Endothelial cell (in vitro differentiated cells): ENCODE results near the gene CAPN12. TPM values are rescaled to one million over a fixed set of nuclear protein-coding genes. Genes with fewer than 3 reads are reported as not detected.
A peak's percentile ranks its signal among the peaks of the same experiment; 100 is the strongest.

Experiments
- DNase-seq: peaks from one replicate; pipeline ENCODE4 v3.0.0; 2021; ENCODE audit warnings: low spot score
- H3K27ac Mint-ChIP-seq: one replicate; pipeline ENCODE4 v1.8.0; 2021; ENCODE audit warnings: mixed read lengths, inconsistent platforms; ENCODE audit not compliant: unreplicated experiment
- H3K27me3 Mint-ChIP-seq: one replicate; pipeline ENCODE4 v1.8.0; 2021; ENCODE audit warnings: mild to moderate bottlenecking, moderate library complexity, mixed read lengths, inconsistent platforms; ENCODE audit not compliant: unreplicated experiment
- H3K36me3 Mint-ChIP-seq: one replicate; pipeline ENCODE4 v1.8.0; 2021; ENCODE audit warnings: mild to moderate bottlenecking, low read depth, mixed read lengths, inconsistent platforms; ENCODE audit not compliant: unreplicated experiment
- H3K4me1 Mint-ChIP-seq: one replicate; pipeline ENCODE4 v1.8.0; 2021; ENCODE audit warnings: mild to moderate bottlenecking, mixed read lengths, inconsistent platforms; ENCODE audit not compliant: unreplicated experiment
- H3K4me3 Mint-ChIP-seq: one replicate; pipeline ENCODE4 v1.8.0; 2021; ENCODE audit warnings: mild to moderate bottlenecking, mixed read lengths, inconsistent platforms; ENCODE audit not compliant: unreplicated experiment
- H3K9me3 Mint-ChIP-seq: one replicate; pipeline ENCODE4 v1.8.0; 2021; ENCODE audit warnings: mixed read lengths, inconsistent platforms; ENCODE audit not compliant: unreplicated experiment
- CTCF ChIP-seq: fragments of 200-600 bp; sonication (generic); IDR thresholded peaks from one replicate; pipeline ENCODE4 v1.5.0; 2021; ENCODE audit warnings: antibody characterized with exemption; ENCODE audit not compliant: unreplicated experiment
- total RNA-seq: library from RNA; stranded (reverse); fragmentation: NEBNext Ultra II Directional; extraction: Animal tissue kit (Norgen Biotek cat#: 25700); gene quantifications from one replicate; pipeline ENCODE4 v1.2.1, GENCODE V29; 2021; ENCODE audit not compliant: unreplicated experiment

Gene CAPN12
- total RNA-seq, 1 donor from 2014 or later: 2.9 TPM

- TF ChIP-seq CTCF: no peak
- Mint-ChIP-seq H3K36me3 (peaks cover 40% of the 10 kb centered on the region), H3K4me3 (peak overlapping the region; percentile 69), H3K27me3 (peaks cover 32% of the 10 kb centered on the region), H3K4me1 (peaks cover 3% of the 10 kb centered on the region), H3K9me3 (no peaks in the 10 kb centered on the region), H3K27ac (no peak overlapping the region)
- no peak for DNase-seq
Observed at GRCh38 chr19:38713865-38714264, 30.4 kb downstream of the CAPN12 start.

- no peaks in the 10 kb centered on the region for H3K9me3 Mint-ChIP-seq
- H3K27ac Mint-ChIP-seq: no peak overlapping the region
- no peak for TF ChIP-seq CTCF
- H3K4me3 Mint-ChIP-seq: no peak overlapping the region
- H3K27me3 Mint-ChIP-seq: peaks cover 34% of the 10 kb centered on the region
- peaks cover 44% of the 10 kb centered on the region for H3K36me3 Mint-ChIP-seq
- no peak for DNase-seq
- peaks cover 7% of the 10 kb centered on the region for H3K4me1 Mint-ChIP-seq
Observed at GRCh38 chr19:38713227-38713649, 31.0 kb downstream of the CAPN12 start.

- H3K9me3 Mint-ChIP-seq: no peaks in the 10 kb centered on the region
- H3K4me1 Mint-ChIP-seq: peaks cover 9% of the 10 kb centered on the region
- peaks cover 49% of the 10 kb centered on the region for H3K36me3 Mint-ChIP-seq
- no peak for DNase-seq
- peaks cover 32% of the 10 kb centered on the region for H3K27me3 Mint-ChIP-seq
- H3K4me3 Mint-ChIP-seq: no peak overlapping the region
- TF ChIP-seq CTCF: no peak
- peak overlapping the region; percentile 75 for H3K27ac Mint-ChIP-seq
Observed at GRCh38 chr19:38712161-38712748, 32.0 kb downstream of the CAPN12 start.

GRCh38 chr19:38711726-38712153 lies 32.5 kb downstream of the CAPN12 start:
- H3K4me3 Mint-ChIP-seq: peak overlapping the region; percentile 4
- no peak for TF ChIP-seq CTCF
- H3K9me3 Mint-ChIP-seq: no peaks in the 10 kb centered on the region
- peaks cover 32% of the 10 kb centered on the region for H3K27me3 Mint-ChIP-seq
- peaks cover 11% of the 10 kb centered on the region for H3K4me1 Mint-ChIP-seq
- peak overlapping the region; percentile 75 for H3K27ac Mint-ChIP-seq
- peaks cover 53% of the 10 kb centered on the region for H3K36me3 Mint-ChIP-seq
- no peak for DNase-seq

- peaks cover 52% of the 10 kb centered on the region for H3K36me3 Mint-ChIP-seq
- H3K9me3 Mint-ChIP-seq: no peaks in the 10 kb centered on the region
- peak overlapping the region; percentile 45 for H3K4me3 Mint-ChIP-seq
- peaks cover 31% of the 10 kb centered on the region for H3K27me3 Mint-ChIP-seq
- H3K4me1 Mint-ChIP-seq: peaks cover 8% of the 10 kb centered on the region
- H3K27ac Mint-ChIP-seq: no peak overlapping the region
- TF ChIP-seq CTCF: no peak
- no peak for DNase-seq
Observed at GRCh38 chr19:38710928-38711725, 33.1 kb downstream of the CAPN12 start.
